ENCODE measurements around the gene OBP2B.

DNA sequence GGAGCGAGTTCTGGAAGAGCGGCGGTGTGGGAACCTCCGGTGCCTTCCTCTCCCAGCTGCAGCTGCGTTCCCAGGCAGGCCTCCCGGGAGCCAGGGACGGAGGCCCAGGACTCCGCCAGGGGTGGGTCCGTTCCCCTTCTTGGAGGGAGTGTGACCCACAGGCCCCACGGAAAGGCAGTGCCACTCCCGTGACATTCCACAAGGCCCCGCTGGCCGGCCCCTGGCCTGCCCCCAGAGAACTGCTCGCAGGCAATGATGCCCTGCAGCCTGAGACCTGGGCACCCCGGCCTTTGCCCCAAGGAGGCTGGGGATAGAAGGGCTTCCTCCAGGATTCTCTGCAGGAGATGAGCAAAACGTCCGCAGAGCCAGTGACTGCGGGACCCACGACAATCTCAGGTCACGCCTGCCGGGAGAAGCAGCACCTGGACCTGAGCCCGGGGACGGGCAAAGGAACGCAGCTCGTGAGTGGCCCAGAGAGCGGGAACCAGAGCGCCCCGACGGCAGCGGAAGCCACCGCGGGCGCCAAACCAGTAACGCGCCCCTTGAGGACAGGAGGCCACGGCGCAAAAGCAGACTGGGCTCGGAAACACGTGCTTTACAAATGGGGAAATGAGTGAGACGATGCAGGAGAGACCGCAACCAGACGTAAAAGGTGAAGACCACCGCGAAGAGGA is 9.3 kb downstream of the OBP2B start:
- TF ChIP-seq POLR2AphosphoS5 (IDR thresholded peaks at IDR 0.05; ENCODE audit: borderline replicate concordance, low read depth, low read length) (no peak), EZH2 (IDR thresholded peaks at IDR 0.05) (no peak)
